ENCODE results near the gene SLC22A1. TPM values are rescaled to one million over a fixed set of nuclear protein-coding genes. Genes with fewer than 3 reads are reported as not detected.

The SLC22A1 gene
- total and polyA plus RNA-seq, 10 of the 15 experiments (the other 5 are each of a cell fraction or from before 2014, with no cell fraction given): 0.09 to 0.28 (median 0.15) TPM; not detected in 3

- TF ChIP-seq, protein P1, sequence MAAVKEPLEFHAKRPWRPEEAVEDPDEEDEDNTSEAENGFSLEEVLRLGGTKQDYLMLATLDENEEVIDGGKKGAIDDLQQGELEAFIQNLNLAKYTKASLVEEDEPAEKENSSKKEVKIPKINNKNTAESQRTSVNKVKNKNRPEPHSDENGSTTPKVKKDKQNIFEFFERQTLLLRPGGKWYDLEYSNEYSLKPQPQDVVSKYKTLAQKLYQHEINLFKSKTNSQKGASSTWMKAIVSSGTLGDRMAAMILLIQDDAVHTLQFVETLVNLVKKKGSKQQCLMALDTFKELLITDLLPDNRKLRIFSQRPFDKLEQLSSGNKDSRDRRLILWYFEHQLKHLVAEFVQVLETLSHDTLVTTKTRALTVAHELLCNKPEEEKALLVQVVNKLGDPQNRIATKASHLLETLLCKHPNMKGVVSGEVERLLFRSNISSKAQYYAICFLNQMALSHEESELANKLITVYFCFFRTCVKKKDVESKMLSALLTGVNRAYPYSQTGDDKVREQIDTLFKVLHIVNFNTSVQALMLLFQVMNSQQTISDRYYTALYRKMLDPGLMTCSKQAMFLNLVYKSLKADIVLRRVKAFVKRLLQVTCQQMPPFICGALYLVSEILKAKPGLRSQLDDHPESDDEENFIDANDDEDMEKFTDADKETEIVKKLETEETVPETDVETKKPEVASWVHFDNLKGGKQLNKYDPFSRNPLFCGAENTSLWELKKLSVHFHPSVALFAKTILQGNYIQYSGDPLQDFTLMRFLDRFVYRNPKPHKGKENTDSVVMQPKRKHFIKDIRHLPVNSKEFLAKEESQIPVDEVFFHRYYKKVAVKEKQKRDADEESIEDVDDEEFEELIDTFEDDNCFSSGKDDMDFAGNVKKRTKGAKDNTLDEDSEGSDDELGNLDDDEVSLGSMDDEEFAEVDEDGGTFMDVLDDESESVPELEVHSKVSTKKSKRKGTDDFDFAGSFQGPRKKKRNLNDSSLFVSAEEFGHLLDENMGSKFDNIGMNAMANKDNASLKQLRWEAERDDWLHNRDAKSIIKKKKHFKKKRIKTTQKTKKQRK (IDR thresholded peaks at IDR 0.05; ENCODE audit: low read depth, low read length): no peak
- TF ChIP-seq REST (IDR thresholded peaks at IDR 0.05; ENCODE audit: low read depth, low read length) (no peak), IRF4 (IDR thresholded peaks at IDR 0.05; ENCODE audit: low read depth, low read length) (no peak), ZNF384 (IDR thresholded peaks at IDR 0.05; ENCODE audit: borderline replicate concordance, low read depth, low read length) (no peak), NBN (IDR thresholded peaks at IDR 0.05) (no peak), TCF12 (IDR thresholded peaks at IDR 0.05; ENCODE audit: low read depth, low read length) (no peak), CBX3 (IDR thresholded peaks at IDR 0.05; ENCODE audit: borderline replicate concordance, low read depth) (no peak), LARP7 (IDR thresholded peaks at IDR 0.05) (no peak)
- TF ChIP-seq, protein P2, sequence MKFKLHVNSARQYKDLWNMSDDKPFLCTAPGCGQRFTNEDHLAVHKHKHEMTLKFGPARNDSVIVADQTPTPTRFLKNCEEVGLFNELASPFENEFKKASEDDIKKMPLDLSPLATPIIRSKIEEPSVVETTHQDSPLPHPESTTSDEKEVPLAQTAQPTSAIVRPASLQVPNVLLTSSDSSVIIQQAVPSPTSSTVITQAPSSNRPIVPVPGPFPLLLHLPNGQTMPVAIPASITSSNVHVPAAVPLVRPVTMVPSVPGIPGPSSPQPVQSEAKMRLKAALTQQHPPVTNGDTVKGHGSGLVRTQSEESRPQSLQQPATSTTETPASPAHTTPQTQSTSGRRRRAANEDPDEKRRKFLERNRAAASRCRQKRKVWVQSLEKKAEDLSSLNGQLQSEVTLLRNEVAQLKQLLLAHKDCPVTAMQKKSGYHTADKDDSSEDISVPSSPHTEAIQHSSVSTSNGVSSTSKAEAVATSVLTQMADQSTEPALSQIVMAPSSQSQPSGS (IDR thresholded peaks at IDR 0.05; ENCODE audit: low read length): no peak
These were observed 59.1 kb downstream of the SLC22A1 start (continued) for GRCh38 chr6:160180706-160181105.

Data from GM12878 (cell line).